Ureter (tissue), 1 donor: ENCODE results near the gene PKP3. TPM values are rescaled to one million over a fixed set of nuclear protein-coding genes. Genes with fewer than 3 reads are reported as not detected.
A peak's percentile ranks its signal among the peaks of the same experiment; 100 is the strongest.
"Not testable (repeated sequence)": the region's sequence is repeated elsewhere in the genome, so short reads cannot be mapped to it uniquely, and the experiment has no call there.

Experiments used
- DNase-seq: peaks from one replicate; pipeline ENCODE4 v3.0.0-alpha.2; 2020; ENCODE audit warnings: low spot score
- total RNA-seq: library from RNA; stranded (reverse); gene quantifications from one replicate; pipeline ENCODE4 v1.2.4, GENCODE V29; 2023
- donor health status: DM: yes; HTN: yes; CAD: no.

The PKP3 gene
- total RNA-seq, 1 donor from 2014 or later, result 78.5 TPM

GRCh38 chr11:395866-396265 is 1.9 kb downstream of the PKP3 start:
- no peak for DNase-seq

- no peak for DNase-seq
Measured at GRCh38 chr11:396511-396947, 2.5 kb downstream of the PKP3 start.

DNA sequence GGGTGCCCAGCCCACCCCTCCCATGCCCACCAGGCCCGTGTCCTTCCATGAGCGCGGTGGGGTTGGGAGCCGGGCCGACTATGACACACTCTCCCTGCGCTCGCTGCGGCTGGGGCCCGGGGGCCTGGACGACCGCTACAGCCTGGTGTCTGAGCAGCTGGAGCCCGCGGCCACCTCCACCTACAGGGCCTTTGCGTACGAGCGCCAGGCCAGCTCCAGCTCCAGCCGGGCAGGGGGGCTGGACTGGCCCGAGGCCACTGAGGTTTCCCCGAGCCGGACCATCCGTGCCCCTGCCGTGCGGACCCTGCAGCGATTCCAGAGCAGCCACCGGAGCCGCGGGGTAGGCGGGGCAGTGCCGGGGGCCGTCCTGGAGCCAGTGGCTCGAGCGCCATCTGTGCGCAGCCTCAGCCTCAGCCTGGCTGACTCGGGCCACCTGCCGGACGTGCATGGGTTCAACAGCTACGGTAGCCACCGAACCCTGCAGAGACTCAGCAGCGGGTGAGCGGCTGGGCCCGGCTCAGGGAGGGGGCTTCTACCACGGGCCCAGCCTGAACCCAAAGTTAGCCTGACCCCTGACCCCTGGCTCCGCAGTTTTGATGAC is 3.0 kb downstream of the PKP3 start:
- DNase-seq, result no peak

DNA sequence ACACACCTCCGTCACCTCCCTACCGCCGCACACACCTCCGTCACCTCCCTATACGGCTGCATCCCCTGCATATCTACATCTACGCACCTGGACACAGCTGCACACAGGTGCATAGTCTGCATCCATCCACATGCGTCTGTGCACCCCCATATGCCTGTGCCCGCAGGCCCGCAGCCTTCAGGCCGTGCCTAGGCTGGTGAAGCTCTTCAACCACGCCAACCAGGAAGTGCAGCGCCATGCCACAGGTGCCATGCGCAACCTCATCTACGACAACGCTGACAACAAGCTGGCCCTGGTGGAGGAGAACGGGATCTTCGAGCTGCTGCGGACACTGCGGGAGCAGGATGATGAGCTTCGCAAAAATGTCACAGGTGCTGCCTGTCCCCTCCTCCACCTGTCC is 4.8 kb downstream of the PKP3 start:
- DNase-seq, result no peak

- no peak for DNase-seq
Measured at GRCh38 chr11:399731-400211, 5.8 kb downstream of the PKP3 start.

DNA sequence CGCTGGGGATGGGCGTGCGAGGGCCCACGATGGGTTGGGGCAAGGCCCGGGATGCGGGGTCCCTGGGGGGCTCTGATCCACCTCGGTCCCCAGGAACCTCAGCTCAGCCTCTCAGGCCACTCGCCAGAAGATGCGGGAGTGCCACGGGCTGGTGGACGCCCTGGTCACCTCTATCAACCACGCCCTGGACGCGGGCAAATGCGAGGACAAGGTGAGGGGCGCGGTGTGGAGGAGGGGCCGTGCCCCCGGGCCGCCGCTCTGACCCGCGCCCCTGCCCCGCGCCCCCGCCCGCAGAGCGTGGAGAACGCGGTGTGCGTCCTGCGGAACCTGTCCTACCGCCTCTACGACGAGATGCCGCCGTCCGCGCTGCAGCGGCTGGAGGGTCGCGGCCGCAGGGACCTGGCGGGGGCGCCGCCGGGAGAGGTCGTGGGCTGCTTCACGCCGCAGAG is 6.3 kb downstream of the PKP3 start:
- DNase-seq, result no peak

DNA sequence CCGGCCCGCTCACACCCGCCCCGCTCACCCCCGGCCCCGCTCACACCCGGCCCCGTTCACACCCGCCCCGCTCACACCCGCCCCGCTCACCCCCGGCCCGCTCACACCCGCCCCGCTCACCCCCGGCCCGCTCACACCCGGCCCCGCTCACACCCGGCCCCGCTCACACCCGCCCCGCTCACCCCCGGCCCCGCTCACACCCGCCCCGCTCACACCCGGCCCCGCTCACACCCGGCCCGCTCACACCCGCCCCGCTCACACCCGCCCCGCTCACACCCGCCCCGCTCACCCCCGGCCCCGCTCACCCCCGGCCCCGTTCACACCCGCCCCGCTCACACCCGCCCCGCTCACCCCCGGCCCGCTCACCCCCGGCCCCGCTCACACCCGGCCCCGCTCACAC is 7.2 kb downstream of the PKP3 start:
- DNase-seq, result not testable (repeated sequence)

DNA sequence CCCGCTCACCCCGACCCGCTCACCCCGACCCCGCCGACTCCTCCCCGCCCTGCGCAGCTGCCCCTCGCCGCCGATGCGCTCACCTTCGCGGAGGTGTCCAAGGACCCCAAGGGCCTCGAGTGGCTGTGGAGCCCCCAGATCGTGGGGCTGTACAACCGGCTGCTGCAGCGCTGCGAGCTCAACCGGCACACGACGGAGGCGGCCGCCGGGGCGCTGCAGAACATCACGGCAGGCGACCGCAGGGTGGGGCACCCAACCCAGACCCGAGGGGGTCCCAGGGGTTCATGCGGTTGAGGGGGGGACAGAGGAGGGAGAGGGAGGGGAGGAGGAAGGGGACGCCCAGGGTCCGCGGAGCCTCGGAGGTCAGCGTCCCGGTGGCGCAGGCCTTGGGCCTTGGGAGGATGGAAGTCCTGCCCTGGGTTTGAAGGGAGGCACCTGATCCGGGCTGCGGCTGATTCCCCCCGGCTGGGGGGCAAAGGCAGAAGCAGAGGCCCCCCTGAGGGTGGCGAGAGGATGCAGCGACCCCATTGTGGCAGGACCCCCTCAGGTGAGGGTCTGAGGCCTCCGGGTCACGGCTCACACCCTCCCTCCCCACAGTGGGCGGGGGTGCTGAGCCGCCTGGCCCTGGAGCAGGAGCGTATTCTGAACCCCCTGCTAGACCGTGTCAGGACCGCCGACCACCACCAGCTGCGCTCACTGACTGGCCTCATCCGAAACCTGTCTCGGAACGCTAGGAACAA is 9.2 kb downstream of the PKP3 start:
- no peak for DNase-seq

DNA sequence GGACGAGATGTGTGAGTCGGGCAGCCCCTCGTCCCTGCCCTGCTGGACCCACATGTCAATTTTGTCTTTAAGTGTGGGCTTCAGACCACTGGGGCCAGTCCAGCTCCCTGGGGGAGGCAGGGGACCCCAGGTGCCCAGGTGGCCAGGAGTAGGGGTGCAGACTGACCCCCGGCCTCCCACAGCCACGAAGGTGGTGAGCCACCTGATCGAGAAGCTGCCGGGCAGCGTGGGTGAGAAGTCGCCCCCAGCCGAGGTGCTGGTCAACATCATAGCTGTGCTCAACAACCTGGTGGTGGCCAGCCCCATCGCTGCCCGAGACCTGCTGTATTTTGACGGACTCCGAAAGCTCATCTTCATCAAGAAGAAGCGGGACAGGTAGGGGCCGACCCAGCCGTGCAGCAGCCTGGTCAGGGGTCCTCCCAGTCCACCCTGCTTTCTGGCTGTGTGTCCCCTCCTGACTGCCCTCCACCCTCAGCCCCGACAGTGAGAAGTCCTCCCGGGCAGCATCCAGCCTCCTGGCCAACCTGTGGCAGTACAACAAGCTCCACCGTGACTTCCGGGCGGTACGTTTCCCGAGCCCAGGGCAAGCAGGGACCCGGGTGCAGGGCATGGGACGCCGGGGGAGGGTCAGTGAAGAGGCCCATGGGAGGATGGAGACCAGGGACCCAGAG is 9.9 kb downstream of the PKP3 start:
- no peak for DNase-seq

- DNase-seq, result peak; percentile 42
Measured at GRCh38 chr11:404551-405264, 10.7 kb downstream of the PKP3 start.

DNA sequence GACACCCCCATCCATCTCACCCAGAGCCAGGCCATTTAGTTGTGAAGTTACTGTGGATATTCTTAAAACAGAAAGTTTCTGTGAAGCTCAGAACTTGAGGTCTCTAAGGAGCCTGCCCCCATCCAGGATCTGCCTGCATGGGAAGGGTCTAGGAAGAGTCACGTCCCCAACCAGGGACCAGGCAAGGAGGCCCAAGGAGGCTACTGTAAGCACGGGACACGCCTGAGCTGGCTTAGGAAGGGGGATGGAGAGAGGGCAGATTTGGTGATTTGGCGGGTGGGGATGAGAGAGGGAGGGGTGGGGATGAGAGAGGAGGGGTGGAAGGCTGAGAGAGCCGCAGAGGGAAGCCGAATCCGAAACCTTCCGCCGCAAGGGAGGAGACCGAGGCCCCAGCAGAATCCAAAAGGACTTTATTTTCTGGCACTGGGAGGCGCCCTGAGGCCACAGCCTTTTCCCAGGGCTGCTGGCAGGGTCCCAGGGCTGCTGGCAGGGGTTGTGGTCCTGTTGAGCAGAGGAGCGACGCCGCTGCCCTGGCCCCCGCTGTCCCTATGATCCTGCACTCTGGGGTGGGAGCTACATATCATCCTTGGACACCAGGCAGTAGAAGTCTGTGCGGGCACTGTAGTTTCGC is 11.4 kb downstream of the PKP3 start:
- DNase-seq, result no peak

DNA sequence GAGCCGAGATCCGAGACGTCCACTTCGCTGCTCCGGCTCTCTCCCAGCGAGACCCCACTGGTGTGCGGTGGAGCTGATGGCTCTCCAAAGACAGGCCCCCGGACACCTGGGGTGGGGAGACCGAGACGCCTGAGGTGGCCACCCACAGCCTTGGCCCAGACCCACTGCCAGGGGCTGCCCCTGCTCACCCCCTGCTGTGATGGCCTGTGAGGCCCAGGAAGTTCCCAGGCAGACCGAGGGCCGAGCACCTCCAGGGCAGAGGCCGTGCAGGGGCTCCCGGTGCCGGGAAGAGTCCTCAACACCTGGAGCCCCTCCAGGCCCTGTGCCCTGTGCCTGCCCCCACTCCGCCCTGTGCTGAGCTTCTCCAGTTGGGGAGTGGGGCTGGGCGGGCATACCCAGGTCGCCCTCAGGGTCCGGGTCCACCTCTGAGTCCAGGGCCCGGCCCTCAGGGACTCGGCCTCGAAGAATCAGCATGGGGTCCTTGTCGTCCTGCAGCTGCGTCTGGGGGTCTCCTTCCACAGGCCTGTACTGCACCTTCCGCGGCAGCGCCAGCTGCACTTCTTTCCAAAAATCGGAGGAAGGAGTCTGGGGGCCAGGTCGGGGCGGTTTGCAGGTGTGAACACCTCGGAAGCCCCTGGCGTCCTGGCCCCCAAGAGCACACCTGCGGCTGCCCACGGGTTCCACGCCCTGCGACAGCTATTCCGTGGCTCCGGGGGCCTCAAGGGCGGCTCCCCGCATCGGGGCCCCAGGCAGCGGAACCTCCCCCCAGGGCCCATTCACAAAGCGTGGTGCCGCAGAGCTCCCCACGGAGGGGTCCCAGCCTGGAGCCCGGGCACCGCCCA is 12.2 kb downstream of the PKP3 start:
- peak; percentile 52 for DNase-seq

GRCh38 chr11:406796-407650 is 13.0 kb downstream of the PKP3 start:
- DNase-seq, result peak; percentile 81

- no peak for DNase-seq
Measured at GRCh38 chr11:407651-408123, 13.7 kb downstream of the PKP3 start.

DNA sequence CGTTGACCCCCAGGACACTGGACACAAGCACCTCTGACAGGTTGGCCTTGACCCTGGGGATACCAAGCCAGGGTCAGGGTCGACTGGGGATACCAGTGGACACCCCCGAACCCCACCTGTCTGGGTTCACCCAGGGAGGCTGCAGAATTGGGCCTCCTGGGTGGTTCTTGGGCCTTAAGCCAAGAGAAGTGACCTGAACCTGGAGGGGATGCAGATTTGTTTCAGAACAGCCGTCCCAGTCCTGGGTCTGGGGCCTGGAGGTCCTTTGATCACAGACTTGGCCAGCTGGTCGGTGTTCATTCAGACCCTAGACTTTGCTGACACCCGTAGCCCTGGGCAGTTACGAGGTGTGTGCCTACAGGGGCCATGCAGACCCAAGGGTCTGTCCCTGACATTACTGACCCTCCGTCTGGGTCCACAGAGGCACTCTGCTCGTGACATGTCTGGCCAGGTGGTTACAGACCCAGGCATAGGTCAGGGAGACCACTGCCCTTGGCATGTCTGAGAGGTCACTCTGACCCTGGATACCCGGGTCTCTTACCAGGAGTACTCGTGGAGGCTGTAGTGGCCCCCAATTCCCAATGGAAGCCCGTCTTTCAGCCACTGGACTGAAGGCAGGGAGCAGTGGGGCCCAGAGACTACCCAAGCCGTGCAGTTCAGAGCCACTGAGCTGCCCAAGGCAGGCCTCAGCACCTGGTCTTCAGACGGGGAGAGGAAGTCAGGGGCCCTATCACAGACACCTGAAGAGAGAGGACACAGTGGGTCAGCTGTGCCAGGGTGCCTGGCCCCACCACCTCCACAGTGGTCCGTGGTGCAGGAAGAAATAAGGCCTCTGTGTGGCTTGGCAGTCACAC is 14.4 kb downstream of the PKP3 start:
- peak; percentile 46 for DNase-seq

DNA sequence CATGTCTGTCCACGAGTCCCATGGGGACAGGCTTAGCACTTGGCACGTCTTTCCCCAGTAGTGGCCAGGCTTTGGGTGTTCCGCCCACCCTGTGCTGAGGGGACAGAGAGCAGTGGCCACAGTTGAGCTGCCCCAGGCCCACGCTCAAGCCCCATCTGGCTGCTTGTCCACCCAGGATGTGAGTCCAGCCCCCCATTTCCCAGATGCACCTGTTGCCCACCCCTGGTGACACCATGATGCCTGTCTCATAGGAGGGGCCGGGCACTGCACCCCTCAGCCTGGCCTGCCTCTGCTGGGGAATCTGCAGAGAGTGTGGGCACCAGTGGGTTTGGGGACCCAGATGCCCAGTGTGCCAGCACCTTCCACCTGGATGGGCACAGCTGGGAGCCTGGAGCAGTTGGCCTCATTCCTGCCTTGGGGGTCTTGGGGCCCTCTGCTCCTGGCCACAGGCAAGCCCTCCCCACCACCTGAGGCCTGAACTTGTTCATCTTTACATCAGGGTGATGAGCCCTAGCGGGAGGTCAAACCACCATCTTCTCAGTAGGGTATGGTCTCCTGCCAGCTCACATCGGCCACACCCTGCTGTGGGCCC is 15.1 kb downstream of the PKP3 start:
- DNase-seq, result no peak

- no peak for DNase-seq
Measured at GRCh38 chr11:409600-410483, 15.8 kb downstream of the PKP3 start.
